Dermis blood vessel endothelial cell (primary cell): ENCODE data around the gene LYSMD4. TPM values are rescaled to one million over a fixed set of nuclear protein-coding genes. Genes with fewer than 3 reads are reported as not detected.

Source experiments
- DNase-seq: peaks from one replicate; pipeline ENCODE4 v3.0.0; 2010
- total RNA-seq: library from RNA; depleted of rRNA; stranded (reverse); fragments of >200 nt; gene quantifications from 2 replicates; pipeline ENCODE4 v1.2.3, GENCODE V29; 2014

The LYSMD4 gene
- total RNA-seq, 1 donor from 2014 or later = 9.7 TPM

GRCh38 chr15:99731336-99732123 lies 1.7 kb downstream of the LYSMD4 start:
- no peak for DNase-seq

DNA sequence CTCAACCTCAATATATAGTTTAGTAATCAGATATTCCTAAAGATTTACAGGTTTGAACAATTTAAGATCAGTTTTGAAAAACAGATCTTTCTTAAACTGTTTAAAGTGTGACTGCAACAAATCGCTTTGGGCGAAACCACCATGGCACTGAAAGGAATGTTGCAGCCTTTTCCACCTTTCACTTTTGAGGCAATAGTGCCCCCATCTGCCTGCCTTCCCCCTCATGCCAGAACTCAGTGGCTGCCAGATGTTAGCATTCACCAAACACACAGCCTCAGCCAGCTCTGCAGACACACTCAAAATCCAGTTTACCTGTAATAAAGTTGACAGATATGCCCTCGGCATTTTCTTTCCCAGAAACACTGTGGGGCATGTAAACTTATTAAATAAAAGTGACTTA lies 3.3 kb downstream of the LYSMD4 start:
- peak; percentile 73 for DNase-seq

- DNase-seq = no peak
Measured at GRCh38 chr15:99729327-99729726, 3.9 kb downstream of the LYSMD4 start.

GRCh38 chr15:99728916-99729315 lies 4.3 kb downstream of the LYSMD4 start:
- no peak for DNase-seq

DNA sequence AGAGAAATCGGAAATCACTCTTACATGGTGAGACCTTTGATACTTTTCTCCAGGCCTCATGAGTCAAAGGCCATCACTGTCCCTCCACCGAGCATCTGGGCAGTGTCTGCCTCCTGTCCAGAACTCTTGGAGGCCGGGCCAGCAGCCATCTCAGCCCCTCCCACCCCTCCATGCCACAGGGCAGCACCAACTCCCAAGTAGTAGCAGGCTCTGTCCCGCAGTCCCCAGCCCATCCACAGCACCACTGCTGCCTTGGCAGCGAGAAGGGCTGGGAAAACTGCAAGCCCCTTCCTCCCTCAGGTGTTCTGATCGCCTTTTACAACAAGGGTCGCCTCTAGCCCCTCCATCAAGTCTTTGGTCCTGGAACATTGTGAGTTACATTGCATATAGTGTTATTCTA lies 5.5 kb downstream of the LYSMD4 start:
- no peak for DNase-seq

DNA sequence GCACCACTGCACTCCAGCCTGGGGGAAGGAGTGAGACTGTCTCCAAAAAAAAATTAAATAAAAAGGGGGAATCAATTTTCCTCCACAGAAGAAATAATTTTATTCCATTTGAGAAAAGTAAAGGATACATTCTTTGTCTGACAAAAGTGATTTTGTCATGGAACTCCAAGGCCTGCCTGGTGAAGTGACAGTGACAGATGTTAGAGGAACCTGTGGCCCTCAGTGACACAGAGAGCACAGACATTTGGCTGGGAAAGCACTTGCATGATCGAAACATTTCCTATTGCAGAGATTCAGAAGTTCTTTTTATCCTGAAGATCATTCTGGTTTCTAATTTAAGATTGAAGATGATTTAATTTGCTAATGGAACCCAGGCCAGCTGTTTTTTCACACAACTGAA lies 5.9 kb downstream of the LYSMD4 start:
- no peak for DNase-seq

GRCh38 chr15:99726333-99726732 lies 6.9 kb downstream of the LYSMD4 start:
- no peak for DNase-seq

DNA sequence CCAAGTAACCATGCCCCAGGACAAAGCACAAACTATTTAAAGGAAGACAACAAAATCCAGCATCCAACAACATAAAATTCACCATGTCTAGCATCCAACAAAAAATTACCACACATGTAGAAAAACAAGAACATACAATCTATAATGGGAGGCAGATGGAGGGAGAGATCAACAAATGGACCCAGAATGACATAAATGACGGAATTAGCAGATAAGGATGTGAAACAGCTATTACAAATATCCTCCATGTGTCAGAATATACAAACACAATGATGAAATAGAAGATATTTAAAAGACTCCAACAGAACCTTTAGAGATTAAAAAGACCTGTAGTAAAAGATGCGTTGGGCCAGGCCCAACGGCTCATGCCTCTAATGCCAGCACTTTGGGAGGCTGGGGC lies 10.8 kb downstream of the LYSMD4 start:
- no peak for DNase-seq

DNA sequence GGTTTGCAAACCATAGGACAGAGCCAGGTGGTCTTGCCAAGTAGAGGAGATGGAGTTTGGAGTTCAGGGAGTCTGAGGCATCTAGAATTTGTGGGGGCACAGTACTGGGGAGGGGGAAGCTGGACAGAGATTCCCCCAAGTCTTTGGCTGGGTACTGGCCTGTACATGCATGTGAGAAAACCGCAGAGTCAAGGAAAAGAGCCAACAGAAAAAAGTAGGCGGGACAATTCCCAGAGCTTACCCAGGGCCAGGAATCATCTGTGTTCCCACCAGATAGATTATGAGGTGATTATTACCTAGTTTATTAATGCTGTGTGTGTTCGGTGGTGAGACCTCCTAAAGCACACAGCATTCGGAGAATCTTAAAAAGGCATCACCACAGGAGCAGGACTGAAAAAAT lies 11.3 kb downstream of the LYSMD4 start:
- no peak for DNase-seq

- no peak for DNase-seq
Measured at GRCh38 chr15:99721104-99721778, 12.0 kb downstream of the LYSMD4 start.

DNA sequence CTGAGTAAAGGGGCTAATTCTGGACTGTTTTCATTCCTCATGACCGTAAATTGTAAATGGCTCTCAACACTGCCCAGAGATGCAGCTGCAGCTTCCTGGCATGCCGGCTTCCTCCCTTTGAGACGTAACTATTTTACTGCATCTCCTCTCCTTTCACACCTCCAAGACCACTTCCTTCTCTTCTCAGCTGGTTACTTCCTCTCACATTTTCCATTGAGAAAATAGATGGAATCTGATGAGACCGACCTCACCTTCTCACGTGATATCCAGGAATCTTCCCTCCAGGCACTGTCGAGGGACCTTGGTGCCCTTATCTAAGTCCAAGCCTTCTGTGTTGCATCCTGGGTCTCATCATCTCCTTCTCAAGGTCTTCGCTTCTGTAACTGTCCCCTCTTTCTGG lies 12.7 kb downstream of the LYSMD4 start:
- DNase-seq = no peak

- DNase-seq = no peak
Measured at GRCh38 chr15:99719096-99719541, 14.1 kb downstream of the LYSMD4 start.

- DNase-seq = no peak
Measured at GRCh38 chr15:99718421-99718820, 14.8 kb downstream of the LYSMD4 start.

DNA sequence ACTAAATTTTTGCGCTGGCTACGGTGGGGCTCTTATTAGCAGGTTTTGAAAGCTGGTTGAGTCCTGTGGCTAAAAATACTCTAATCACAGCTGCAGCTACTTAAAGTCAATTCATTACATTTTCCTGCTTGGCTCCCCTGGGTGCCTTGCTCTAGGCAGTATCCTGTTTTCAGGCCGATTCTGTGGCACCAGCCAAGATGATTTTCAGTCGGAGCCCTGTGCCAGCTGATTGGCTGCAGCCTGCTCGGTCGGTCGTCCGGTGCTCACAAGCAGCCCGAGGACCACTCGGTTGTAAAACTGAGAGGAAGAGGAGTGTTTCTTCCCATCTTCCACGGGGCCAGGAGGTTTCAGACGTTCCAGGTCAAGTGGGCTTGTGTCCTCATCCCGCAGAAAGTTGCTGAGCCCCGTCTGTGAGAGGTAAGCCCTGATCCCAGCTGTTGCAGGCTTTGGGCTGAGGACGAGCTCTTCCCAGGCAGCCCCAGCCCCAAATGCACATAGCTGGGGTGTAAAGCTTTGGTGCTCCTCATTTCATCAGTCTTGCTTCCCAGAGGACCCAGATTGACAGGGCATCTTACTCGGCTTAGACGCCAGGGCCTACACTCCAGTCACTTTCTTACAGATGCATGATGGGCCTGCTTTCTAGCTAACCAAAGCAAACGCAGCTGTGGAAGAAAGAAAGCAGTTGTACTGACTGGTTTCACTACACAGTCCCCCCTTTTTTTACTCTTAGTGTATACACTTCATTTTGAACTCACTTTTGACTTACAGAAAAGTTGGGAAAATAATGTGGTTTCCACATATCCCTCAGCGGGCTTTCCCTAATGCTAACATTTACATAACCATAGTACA lies 15.9 kb downstream of the LYSMD4 start:
- DNase-seq = peak; percentile 41

- DNase-seq = no peak
Measured at GRCh38 chr15:99716540-99717095, 16.6 kb downstream of the LYSMD4 start.

GRCh38 chr15:99712415-99712814 lies 20.8 kb downstream of the LYSMD4 start:
- DNase-seq = no peak

- no peak for DNase-seq
Measured at GRCh38 chr15:99711625-99712024, 21.6 kb downstream of the LYSMD4 start.

- no peak for DNase-seq
Measured at GRCh38 chr15:99709243-99709986, 23.8 kb downstream of the LYSMD4 start.

DNA sequence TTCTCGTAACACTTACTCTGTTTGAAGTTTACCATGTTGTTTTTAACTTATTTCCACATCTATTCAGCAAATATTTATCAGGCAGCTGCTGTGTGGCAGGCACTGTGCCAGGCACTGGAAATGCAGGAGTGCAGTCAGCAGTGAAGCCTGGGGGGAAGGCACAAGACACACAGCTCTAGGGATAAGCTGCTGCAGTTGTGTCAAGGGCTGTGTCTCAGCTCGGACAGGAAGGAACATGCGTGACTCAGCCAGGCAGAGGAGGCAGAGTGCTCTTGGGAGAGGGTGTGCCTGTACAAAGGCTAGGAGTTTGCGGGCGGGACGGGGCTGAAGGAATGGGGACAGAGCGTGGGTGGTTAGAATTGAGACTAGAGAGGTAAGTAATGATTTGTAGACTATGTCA lies 24.7 kb downstream of the LYSMD4 start:
- DNase-seq = peak; percentile 95

GRCh38 chr15:99707473-99708270 lies 25.6 kb downstream of the LYSMD4 start:
- DNase-seq = peak; percentile 49

GRCh38 chr15:99706557-99707303 lies 26.5 kb downstream of the LYSMD4 start:
- no peak for DNase-seq
